Measurements from ENCODE around the gene ATP5MC3. TPM values are rescaled to one million over a fixed set of nuclear protein-coding genes. Genes with fewer than 3 reads are reported as not detected.

Gene ATP5MC3
- total RNA-seq, 1 donor from 2014 or later: 158 TPM

DNA sequence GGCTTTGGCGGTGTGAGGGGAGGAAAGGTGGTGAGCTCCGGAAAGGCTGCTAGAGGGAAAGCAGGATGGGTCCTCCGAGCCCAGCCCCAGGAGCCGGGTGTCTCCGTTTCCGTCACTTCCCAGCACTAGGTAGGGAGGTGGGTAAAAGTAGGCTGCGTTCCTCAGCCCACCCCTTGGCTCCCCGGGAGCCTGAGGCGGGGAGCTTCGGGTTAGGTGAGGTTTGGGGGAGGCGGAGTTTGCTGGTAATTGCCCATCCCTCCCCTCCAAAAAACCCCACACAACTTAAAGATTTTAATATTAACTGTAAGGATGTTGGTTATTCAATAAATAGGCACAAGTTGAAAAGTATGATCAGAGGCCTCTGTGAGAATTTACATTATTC, 13.0 kb downstream of the ATP5MC3 start:
- DNase-seq (ENCODE audit: low read depth, low spot score): no peak

DNA sequence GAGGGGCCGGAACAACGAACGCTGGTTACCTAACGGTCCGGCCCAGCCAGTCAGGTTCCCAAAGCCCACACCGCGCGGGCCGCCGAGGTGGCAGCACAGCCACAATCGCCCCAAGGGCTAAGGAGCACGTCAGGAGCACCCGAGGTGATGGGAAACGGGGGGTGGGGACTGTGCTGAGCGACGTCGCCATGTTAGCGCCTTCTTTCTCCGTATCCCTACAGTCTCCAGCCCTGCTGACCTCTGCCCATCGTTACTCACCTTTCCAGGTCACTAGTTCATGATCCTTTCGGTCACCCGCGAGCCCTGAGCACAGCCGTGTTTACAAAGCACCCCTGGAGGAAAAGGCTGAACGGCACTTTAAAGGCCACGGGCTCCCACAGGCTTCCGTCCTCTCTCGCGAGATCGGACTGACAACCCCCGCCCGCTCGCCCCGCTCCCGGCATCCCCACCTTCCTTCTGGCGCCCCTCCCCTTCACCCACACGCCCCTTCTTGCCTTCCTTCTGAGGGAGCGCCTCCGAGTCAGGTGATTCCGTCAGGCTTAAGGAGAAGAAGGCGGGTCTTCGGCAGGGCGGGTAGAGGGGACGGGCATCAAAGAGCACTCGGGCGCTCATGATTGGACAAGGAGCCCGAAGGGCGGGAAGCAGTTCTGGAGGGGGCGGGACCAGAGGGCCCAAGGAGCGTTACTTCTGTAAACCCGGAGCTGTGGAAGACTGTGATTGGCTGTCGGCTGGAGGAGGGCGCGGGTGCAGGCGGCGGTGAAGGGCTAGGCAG, 13.5 kb downstream of the ATP5MC3 start, which contains the start of gene ATF2:
ATF2 (minus strand) TSS at position 412 of the 772 bp plus-strand sequence. CDS start 31,760 bp downstream, outside the sequence.
- peak; percentile 99 for DNase-seq (ENCODE audit: low read depth, low spot score)

DNA sequence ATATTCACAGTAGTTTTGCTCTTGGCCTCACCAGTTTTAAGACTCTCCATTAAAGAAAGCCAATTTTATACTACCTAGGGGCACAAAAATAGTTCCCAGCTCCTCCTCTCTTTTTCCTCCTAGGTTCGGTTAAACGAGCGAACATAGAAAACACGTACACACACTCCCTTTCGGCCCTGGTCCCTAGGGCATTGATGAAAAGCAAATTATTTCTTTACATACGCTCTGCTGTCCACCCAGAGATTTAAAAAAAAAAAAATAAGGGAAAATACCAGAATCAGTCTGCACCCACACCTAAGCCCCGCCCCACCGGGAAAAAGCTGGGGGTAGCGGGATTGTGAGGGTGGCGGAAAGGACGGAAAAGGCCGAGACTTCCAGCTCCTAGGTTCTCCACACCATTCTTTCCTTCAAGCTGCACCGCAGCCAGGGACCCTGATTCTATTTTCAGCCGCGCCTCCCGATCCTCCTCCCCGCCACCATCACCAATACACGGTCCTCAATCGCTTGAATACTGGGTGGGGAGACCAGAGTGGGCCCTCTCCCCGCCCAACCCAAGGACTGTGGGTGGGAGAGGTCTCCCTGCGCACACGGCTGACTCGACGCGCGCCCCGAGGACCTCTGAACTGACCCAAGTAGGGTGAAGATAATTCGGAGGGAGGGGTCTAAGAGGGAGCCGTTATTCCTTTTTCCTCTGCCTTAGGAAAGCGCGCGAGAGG, 14.3 kb downstream of the ATP5MC3 start:
- no peak for DNase-seq (ENCODE audit: low read depth, low spot score)

DNA sequence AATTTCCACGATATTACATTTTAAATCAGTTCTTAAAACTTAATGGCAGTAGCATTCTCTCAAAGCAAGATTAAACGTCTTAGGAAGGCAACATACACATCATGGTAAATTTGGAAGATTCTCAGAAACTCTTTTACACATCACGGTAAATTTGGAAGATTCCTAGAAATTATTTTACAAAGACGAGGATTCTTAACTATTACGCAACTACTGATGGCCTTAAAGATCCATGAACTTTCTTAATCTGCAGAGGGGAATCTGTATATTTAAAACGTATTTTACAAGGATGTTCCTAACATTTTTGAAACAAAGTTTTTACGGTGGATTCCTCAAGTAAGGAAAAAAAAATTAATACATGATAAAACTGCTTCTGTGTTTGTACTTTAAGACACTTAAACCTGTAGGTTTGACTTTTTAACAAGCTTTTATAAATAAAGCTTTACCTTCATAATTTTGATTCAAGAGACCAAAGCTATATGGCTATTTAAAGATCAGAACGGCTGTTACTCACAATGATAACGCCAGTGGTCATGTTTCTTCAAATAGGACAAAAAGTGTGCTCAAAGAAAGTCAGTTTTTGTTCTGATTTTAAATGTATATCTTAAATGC, 15.2 kb downstream of the ATP5MC3 start:
- DNase-seq (ENCODE audit: low read depth, low spot score): no peak

DNA sequence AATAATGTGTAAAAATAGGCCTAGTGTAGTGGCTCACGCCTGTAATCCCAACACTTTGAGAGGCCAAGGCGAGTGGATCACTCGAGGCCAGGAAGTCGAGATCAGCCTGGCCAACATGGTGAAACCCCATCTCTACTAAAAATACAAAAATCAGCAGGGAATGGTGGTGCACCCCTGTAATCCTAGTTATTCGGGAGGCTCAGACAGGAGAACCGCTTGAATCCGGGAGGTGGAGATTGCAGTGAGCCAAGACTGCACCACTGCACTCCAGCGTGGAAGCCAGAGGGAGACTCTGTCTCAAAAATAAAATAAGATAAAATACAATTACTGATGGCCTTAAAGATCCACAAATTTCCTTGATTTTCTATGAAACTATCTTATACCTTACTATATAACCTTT, 17.3 kb downstream of the ATP5MC3 start:
- no peak for DNase-seq (ENCODE audit: low read depth, low spot score)

DNA sequence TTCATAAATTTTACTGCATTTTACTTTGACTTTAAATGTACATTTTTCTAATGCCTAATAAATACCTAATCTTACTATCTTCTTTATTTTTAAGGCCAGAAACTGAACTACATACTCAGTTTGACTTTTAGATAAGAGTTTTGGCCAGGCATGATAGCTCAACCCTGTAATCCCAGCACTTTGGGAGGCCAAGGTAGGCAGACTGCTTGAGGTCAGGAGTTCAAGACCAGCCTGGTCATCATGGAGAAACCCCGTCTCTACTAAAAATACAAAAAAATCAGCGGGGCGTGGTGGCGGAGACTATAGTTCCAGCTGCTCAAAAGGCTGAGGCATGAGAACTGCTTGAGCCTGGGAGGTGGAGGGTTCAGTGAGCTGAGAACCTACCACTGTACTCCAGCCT, 22.6 kb downstream of the ATP5MC3 start:
- no peak for DNase-seq (ENCODE audit: low read depth, low spot score)

DNA sequence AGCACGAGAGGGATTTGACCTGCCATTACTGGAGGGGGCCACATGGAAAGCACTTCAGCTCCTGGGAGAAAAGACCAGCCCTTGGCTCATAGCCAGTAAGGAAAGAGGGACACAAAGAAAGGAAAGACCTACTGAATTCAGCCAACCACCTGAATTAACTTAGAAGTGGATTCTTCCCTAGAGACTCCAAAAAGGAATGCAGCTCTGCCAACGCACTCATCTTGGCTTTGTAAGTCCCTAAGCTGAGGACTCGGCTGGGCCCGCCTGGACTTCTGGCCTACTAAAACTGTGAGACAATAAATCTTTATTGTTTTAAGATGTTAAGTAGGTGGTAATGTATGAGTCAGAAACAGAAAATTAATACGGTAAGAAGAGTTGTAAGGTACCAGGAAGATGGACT, 25.0 kb downstream of the ATP5MC3 start:
- DNase-seq (ENCODE audit: low read depth, low spot score): no peak

DNA sequence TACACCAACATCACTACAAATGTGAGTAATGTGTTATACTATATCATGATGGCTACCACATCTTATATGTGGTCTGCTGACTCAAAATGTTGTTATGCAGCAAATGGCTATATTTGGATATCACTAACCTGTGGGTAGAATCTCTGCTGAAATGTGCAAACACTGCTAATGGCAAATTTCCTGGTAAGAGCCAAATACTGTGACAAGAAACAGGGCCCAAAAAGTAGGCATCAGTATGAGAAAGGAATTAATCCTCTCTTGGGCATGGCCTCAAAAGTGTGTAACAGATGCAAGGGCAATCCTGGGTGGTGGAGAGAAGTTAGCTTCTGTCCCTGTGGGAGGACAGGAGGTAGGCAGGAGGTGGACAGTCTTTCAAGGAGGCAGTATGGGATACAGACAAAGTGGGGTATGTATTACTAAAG, 26.8 kb downstream of the ATP5MC3 start:
- DNase-seq (ENCODE audit: low read depth, low spot score): no peak

DNA sequence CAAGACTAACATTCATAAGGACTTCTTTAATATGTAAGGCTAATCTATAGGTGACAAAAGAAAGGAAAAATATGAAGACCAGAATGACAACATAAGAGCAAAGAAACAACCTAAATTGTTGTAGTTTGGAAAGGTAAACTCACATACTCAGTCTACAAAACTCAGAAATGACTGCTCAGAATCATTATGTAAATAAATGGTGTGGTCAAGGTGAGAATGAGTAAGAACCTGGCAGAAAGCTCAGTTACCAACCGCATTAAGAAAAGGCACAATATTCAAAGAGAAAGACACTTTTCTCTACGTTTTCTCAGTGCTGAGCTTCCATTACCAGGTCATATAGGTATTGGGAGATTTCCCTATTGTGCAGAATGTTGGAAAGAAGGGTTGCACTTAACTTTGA, 29.3 kb downstream of the ATP5MC3 start:
- no peak for DNase-seq (ENCODE audit: low read depth, low spot score)

DNA sequence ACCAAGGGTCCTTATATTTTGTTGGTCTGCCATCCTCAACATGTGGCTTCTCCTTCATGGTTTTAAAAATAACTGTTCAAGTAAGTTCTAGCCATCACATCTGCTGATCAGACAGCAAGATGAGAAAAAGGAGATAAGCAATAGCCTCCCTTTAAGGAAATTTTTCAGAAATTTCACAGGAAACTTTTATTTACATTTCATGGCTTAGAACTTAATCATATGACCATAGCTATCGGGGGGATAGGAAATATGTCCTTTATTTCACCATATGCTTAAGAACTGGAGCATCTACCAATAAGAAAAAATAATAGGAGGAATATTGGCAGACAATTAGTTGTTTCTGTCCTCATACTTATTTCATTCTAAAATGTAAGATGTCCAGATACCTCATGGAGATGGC, 29.7 kb downstream of the ATP5MC3 start:
- no peak for DNase-seq (ENCODE audit: low read depth, low spot score)

DNA sequence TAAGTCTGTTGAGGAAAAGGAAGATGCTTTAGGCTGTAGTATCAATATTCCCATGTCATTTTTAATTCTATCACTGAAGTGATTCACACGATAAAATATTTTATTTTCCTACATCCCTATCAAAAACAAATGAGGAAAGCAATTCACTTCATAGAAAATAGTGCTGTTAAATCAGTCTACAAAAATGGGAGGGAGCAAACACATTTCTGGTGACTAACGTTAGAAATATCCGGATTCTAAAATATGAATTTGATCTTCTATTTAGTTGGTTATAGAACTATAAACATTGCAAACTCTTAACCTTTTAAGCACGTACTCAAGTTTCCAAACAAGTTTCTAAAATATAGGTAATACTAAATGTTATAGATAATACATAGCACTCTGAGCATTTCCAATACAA, 34.3 kb downstream of the ATP5MC3 start:
- no peak for DNase-seq (ENCODE audit: low read depth, low spot score)

DNA sequence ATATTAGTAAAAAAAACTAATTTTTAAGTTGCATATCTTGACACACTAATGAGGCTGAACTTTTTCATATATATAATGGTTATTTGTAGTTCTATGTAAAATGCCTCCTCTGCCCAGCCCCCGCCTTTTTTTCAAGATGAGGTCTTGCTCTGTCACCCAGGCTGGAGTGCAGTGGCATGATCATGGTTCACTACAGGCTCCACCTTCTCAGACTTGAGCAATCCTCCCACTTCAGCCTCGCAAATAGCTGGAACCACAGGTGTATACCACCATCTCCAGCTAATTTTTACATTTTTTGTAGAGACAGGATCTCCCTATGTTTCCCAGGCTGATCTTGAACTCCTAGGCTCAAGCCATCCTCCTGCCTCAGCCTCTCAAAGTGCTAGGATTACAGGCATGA, 37.8 kb downstream of the ATP5MC3 start:
- DNase-seq (ENCODE audit: low read depth, low spot score): no peak

DNA sequence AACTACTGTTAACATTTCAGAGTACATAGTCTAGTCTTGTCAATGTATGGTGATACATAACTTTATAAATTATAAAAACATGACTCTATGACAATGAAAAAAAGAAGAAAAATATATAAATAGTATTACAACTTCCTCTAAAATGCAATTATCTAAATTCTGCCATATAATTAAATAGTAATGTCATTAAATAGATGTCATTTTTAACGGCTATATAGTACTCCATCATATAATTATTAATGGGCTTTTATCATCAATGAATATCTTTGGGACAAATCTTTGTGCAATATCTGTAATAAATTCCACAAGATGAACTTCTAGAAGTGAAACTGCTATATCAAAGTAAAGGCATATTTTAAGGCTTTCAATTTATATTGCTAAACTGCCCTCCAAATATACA, 38.3 kb downstream of the ATP5MC3 start:
- no peak for DNase-seq (ENCODE audit: low read depth, low spot score)

DNA sequence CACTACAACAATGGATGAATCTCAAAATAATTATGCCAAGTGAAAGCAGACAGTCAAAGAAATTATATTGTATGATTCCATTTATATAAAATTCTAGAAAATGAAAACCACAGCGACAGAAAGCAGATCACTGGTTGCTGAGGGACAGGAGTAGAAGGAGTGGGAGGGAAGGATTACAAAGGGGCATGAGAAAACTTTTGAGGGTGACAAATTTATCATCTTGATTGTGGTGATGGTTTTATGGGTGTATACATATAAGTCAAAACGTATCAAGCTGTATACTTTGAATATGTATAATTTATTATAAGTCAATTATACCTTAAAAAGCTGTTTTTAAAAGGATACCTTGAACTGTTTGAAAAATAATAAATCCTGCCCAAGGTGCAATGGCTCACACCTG, 41.2 kb downstream of the ATP5MC3 start:
- DNase-seq (ENCODE audit: low read depth, low spot score): no peak

DNA sequence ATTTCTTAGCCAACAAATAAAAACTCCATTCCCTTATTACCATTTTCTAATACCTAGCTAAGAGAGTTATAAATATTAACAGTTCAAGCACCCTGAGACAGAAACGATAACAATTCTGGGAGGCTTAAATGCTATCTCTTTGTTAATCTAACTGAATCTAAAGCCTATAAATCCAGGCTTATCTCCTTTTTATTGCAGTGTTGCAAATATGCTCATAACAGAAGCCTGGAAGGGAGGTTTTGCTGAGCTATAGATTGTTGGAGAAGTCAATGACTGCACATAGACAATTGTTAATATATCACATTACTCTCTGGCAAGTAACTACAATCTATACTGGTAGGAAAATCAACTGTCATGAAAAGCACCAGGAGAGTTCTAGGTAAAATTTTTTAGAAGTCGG, 43.7 kb downstream of the ATP5MC3 start:
- no peak for DNase-seq (ENCODE audit: low read depth, low spot score)

DNA sequence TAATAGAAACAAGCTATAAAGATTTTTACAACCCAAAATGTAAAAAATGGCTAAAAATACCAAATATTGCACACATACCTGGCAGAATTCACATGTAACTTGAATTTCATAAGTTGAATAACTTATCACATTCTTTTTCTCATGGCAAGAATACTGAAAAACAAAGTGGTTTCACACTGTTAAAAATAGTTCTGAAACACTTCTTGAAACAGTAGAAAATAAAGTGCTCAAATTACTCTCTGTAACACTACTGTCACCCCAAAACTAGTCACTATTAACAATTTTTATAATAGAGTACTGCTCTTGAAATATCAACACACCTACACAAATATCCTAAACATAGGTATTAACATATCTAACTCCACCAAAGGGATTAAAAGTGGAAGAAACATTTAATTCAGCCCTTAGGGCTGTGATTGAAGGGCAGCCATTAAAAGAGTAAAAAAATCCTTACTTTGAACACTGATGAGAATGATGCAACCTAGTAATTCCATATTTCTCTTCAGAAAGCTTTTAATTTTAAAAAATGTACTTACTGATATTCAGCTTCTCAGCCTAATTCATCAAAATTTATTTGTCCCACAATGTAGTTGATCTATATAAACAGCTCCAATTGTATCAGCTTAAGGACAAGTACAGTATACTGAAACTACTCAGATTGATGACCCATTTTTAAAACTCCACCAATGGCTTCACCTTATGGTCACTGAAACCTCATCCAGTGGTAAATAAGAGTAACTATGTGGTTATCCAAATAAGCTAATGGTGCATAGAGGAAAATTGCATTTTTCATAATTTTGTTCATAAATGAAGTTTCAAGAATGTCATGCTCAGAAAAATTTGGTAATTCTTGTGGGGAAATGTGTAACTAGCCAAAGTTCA, 44.9 kb downstream of the ATP5MC3 start:
- DNase-seq (ENCODE audit: low read depth, low spot score): no peak

DNA sequence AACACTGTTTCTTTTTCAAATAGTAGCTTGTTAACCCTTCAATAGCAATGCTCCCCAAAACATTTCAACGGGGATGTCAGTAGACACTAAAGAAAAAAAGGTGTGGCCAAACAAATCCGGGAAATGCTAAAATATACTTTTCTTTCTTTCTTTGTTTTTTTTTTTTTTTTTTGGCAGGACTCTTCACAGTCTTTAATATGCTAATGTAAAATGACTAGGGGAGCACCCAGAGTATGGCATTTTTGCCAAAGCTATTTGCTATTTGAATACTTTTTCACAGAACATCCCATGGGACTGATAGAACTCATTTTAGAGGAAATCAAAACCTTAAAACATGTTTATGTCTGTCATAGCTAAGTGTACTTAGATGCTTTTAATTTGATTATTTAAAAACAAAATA, 45.6 kb downstream of the ATP5MC3 start:
- no peak for DNase-seq (ENCODE audit: low read depth, low spot score)

DNA sequence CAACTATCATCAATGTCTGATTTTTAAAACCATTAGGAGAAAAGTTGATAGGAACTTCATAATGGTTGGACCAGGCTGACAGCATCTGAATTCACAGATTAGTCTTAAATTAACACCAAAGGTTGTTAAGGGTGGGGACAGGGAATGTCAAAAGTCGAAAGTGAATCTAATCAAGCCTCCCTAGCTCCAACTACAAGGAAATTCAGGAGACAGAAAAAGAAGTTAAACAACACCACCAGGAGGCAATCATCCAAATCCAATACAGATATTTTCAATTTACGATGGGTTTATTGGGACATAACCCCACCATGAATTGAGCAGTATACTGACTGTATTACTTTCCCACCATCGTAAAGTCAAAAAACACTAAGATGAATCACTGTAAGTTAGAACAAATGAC, 46.3 kb downstream of the ATP5MC3 start:
- no peak for DNase-seq (ENCODE audit: low read depth, low spot score)

DNA sequence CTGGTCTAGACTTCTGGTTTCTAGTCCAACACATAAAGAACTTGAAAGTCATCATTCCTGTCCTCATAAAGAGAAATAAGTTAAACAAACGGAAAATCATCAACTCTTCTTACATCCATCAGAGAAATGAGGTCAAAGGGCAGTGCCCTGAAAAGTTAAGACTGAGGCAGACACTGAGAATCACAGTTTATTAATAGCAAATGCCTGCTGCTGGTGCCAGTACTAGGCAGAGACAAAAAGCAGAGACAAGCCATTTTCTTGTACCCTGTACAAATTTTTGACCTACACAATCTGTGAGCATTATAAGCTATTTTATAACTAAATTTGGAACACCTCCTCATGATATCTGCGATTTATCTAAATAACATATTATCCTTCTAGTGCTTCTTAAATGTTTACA, 50.3 kb downstream of the ATP5MC3 start:
- DNase-seq (ENCODE audit: low read depth, low spot score): no peak

DNA sequence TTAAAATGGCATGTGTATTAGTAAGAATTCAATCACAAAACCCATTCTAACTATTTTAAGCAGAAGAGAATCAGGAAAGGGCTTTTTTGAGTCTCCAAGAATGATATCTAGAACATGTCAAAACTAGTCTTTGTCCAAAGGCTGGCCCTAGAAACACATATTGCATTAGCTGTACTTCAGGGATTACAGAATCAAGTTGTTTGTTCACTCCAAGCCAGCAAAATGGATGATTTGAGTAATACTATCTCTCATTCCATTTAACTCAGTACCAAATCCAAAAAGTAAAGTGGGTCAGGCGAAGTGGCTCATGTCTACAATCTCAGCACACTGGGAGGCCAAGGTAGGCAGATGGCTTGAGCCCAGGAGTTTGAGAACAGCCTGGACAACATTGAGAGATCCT, 54.8 kb downstream of the ATP5MC3 start:
- DNase-seq (ENCODE audit: low read depth, low spot score): no peak
